Measurements from ENCODE around the gene ANKRD27. TPM values are rescaled to one million over a fixed set of nuclear protein-coding genes. Genes with fewer than 3 reads are reported as not detected.
"Not testable (repeated sequence)": the region's sequence is repeated elsewhere in the genome, so short reads cannot be mapped to it uniquely, and the experiment has no call there.

ANKRD27 gene
- polyA plus RNA-seq, 3 donors: 5.7 to 16.8 (median 9.5) TPM

DNA sequence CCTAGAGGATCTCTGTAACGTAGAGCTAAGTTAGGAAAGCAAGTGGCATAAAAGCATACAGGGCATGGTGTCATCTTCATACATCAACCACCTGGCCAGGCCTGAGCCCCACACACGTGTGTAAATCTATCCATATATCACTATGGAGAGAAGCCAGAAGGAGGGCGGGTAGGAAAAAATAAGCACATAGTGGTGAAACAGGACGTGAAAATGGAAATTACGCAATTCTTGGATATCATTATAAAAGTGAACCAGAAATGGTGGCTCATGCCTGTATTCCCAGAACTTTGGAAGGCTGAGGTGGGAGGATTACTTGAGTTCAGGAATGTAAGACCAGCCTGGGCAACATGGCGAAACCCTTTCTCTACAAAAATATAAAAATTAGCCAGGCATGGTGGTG is 50.6 kb downstream of the ANKRD27 start:
- no peak overlapping the region for H3K27ac ChIP-seq (ENCODE audit: low read depth, low read length)
- WGBS, 3 donors: 76 to 93% (median 81%) methylated on average over 6 of the region's 6 CpGs

DNA sequence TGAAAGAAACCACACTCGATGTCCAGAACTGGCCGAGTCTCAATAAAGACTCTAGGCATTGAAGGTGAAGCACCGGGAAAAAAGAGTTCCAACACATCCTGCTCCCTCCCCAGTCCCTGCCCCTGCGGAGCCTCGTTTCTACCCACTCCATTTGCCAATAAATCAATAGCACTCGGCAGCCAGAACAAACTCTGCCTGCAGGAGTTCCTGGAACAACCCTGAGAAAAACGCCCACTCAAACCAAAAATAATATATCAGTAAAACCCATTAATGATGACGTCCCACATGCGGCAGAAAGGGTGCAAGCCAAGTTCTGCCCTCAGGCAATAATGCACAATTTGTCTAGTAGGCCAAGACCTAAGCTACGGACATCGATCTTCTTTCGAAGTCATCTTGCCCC is 53.0 kb downstream of the ANKRD27 start:
- 67 to 77% (median 74%) methylated on average over 12 of the region's 12 CpGs for WGBS, 3 donors

DNA sequence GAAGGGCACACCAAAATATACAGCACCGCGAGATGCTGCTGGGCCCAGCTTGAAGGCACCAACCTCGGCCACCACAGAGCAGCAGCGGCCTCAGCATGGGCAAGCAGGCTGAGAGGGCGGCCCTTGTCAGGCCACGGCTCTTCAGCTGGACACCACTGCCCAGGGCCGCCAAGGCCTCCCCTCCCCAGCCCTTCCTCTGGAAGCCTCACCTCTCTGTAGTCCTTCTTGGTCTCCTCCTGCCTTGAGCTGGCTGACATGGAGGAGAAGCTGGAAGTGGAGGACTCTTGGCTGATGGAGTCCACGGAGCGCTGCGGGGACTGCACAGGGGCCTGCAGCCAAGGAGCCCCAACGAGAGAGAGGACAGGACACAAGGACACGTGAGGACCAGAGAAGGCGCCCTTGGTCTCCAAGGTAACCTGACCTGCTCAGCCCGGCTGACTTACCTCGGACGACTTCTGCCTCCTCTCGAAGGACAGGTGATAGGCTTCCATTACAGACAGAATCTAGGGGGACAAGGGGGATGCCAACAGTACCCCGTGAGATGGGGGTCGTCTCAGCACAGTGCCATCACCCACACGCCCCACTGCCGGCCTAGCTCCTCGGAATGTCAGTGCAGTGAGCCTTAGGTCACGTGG is 55.8 kb downstream of the ANKRD27 start:
- 90 to 93% (median 92%) methylated on average over 23 of the region's 23 CpGs for WGBS, 3 donors

More for the DNA sequence above, 53.0 kb downstream of the ANKRD27 start:
- no peak overlapping the region for H3K27ac ChIP-seq (ENCODE audit: low read depth, low read length)

DNA sequence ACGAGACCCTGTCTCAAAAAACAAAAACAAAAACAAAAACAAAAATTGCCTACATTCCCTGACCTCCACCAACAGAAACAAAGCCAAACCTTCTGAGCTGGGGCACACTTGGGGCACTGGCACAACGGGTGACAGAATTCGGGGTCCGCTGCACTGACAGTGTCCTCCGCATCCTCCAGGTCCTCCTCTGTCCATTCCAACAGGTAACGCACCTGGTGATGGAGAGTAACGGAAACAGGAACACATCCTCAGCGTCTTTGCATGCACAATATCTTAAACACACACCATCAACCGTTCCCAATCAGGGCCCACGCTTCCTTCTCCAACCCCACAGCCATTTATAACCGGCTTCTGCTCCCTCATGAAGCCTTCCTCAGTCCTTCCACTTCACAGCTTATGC is 59.4 kb downstream of the ANKRD27 start:
- H3K27ac ChIP-seq (ENCODE audit: low read depth, low read length): no peak overlapping the region
- 88 to 90% (median 89%) methylated on average over 11 of the region's 11 CpGs for WGBS, 3 donors

More for the DNA sequence above, 55.8 kb downstream of the ANKRD27 start:
- no peak overlapping the region for H3K27ac ChIP-seq (ENCODE audit: low read depth, low read length)

DNA sequence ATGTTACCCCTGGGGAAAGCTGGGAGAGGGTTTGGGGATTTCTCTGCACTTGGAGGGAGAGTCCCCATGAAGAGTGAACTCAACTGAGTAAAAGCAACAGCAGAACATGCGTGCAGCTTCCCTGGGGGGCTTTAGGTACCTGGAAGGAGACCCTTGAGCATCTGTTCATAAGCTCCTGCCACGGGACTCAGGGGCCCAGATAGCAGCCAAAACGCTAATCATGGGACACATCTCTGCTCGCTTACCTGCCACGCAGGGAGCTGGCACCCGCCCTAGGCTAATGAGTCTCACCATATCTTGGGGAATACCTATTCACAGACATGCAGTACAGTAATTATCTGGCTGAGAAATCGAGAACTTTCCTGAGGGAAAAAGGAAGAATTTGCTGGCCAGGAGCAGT is 60.1 kb downstream of the ANKRD27 start:
- H3K27ac ChIP-seq (ENCODE audit: low read depth, low read length): no peak overlapping the region
- 92 to 96% (median 94%) methylated on average over 7 of the region's 7 CpGs for WGBS, 3 donors

DNA sequence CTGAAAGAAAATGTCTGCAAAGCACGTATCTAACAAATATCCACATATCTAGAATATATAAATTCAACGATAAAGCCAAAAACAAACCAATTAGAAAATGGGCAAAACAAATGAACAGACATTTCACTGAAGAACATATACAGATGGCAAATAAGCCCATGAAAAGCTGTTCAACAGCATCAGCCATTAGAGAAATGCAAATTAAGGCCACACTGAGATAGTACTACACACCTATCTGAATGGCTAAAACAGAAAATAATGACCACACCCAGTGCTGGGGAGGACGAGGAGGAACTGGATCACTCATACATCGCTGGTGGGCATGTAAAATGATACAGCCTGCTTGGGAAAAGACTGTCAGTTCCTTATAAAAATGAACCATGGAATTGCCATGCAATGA is 62.0 kb downstream of the ANKRD27 start:
- WGBS, 3 donors: 73 to 89% (median 74%) methylated on average over 4 of the region's 4 CpGs

DNA sequence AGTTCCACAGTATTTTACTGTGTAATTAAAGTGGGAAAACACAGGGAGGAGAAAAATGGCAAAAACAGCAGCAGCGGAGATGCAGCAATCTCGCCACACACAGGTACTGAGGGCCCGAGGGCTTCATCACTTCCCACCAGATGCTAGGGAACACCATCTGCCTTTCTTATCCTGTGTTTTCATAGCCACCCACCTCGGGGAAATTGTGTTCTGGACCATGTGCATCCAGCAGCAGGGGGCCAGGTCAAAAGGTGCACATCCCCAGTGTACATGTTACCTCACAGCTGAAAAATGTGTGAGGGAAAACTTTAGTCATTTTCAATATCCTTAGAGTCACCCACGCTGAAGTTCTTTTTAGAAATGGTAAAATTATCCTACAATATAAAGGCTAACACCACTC is 63.8 kb downstream of the ANKRD27 start:
- 87 to 93% (median 89%) methylated on average over 5 of the region's 5 CpGs for WGBS, 3 donors
- no peak overlapping the region for H3K27ac ChIP-seq (ENCODE audit: low read depth, low read length)

More for the DNA sequence above, 62.0 kb downstream of the ANKRD27 start:
- H3K27ac ChIP-seq (ENCODE audit: low read depth, low read length): no peak overlapping the region

DNA sequence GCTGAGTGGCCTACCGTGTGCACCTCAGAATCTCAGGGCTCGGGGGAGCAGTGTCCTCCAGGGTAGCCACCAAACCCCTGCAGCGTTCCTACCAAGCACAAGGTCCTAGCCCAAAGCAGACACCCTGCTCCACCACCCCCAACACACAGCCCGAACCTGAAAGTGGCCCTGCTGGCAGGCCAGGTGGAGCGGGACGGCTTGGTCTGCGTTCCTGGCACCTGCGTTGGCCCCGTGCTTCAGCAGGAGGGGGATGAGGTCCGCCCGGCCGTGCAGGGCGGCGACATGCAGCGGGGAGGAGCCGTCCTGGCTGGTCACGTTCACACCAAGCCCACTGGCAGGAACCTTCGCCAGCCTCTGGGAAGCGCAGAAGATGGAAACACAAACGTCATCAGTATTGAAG is 67.5 kb downstream of the ANKRD27 start:
- 97 to 98% (median 97%) methylated on average over 20 of the region's 20 CpGs for WGBS, 3 donors
- no peak overlapping the region for H3K27ac ChIP-seq (ENCODE audit: low read depth, low read length)

DNA sequence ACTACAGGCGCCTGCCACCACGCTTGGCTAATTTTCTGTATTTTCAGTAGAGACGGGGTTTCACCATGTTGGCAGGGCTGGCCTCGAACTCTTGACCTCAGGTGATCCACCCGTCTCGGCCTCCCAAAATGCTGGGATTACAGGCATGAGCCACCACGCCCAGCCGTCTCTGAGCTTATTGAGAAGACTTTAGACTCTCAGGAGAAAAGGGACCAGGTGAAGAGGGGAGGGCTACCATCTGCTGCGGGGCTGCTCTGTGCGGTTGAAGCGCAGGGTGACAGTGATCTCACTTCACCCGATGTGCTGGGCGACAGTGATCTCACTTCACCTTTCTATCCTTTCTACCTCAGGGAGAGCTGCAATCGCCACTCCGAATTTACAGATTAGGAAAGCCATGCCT is 68.7 kb downstream of the ANKRD27 start:
- no peak overlapping the region for H3K27ac ChIP-seq (ENCODE audit: low read depth, low read length)
- WGBS, 3 donors: 88 to 94% (median 88%) methylated on average over 15 of the region's 15 CpGs

DNA sequence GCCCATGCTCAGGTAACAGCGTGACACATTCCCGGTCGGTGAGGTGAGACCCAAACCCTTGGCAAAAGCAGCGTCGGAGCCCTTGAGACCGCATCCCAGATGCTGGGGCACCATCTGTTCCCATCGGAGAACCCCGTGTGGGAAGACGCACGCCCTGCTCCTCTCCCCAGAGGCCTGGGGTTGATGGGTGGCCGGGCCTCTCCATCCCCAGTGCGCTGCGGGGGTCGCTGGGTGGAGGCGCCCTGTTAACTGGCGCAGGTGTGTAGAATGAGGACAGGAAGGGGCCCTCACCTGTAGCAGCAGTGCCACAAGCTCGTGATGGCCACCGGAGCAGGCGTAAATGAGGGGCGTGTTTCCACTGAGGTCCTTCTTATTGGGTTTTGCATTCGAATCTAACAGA is 69.4 kb downstream of the ANKRD27 start:
- 95 to 97% (median 96%) methylated on average over 21 of the region's 21 CpGs for WGBS, 3 donors
- no peak overlapping the region for H3K27ac ChIP-seq (ENCODE audit: low read depth, low read length)

DNA sequence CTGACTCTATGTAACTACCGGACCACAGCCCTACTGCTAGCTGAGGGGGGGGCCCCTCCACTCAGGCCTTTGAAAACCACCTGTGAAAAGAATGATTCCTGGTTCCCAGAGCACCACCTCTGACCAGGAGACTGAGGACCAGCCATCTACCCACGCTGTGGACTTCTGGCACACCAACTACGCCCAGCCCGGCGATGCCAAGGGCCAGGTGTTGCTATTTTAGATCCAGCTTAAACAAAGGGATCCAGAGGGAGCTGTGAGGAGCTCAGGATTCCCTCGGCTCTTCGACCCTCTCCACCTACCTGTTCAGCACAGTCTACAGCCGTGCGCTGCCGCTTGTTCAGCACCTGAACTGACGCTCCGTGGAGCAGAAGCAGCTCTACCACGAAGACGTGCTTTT is 71.0 kb downstream of the ANKRD27 start:
- WGBS, 3 donors: 97 to 98% (median 98%) methylated on average over 14 of the region's 14 CpGs
- H3K27ac ChIP-seq (ENCODE audit: low read depth, low read length): no peak overlapping the region

DNA sequence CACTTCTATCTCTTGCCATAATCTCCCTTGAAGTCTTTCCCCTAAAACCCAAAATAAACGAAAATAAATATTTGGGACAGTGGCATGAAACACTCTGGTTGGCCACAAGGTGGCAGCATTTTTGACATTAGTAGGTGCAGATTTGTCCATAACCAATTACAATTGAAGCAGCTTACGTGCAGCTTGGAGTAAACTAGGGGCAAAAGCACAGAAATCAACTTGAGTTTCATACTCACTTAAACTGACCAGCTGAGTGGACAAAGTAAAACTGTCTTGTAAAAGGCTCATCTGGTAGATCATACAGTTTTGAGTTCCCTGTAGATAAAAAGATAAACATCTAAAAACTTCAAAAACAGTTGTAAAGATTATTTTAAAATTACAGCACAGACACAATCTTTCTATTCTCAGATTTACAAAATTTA is 75.2 kb downstream of the ANKRD27 start:
- H3K27ac ChIP-seq (ENCODE audit: low read depth, low read length): no peak overlapping the region
- 10 to 12% (median 11%) methylated on average over 2 of the region's 2 CpGs for WGBS, 3 donors

DNA sequence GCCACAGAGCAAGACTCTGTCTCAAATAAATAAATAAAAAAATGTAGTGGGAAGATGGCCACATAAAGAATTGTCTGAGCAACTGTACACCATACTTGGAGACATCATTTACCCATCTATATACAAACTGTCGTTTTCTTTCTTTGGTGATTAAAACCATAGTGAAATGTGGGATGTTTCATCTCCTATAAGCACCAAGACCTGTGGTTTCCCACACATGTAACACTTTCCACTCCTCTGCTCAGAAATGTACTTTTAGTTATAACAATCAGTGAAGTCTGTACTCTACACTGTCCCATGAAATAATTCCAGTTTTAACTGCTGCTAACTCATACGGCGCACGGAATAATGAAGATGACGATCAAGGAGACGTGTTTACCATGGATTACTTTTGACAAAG is 75.7 kb downstream of the ANKRD27 start:
- 83 to 91% (median 91%) methylated on average over 6 of the region's 6 CpGs for WGBS, 3 donors
- H3K27ac ChIP-seq (ENCODE audit: low read depth, low read length): no peak overlapping the region

DNA sequence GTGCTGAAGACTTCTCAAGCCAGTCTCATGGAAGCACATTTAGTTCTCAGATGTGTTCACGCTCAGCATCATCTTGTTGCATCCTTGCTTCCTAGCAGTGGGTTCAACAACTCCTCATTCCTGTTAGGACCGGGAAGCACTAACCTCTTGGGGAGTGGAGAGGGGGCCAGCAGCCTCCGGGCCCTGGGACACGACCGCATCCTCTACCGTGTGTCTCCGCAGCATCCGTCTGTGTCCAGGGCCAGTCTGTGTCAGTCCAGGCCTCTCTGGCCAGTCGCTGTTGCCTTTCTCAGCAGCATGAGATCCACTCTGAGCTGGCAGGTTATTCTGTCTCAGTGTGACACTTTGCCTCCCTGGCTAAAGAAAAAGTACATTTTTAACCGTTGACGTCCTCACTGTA is 77.0 kb downstream of the ANKRD27 start:
- H3K27ac ChIP-seq (ENCODE audit: low read depth, low read length): no peak overlapping the region
- 91 to 94% (median 92%) methylated on average over 11 of the region's 11 CpGs for WGBS, 3 donors

DNA sequence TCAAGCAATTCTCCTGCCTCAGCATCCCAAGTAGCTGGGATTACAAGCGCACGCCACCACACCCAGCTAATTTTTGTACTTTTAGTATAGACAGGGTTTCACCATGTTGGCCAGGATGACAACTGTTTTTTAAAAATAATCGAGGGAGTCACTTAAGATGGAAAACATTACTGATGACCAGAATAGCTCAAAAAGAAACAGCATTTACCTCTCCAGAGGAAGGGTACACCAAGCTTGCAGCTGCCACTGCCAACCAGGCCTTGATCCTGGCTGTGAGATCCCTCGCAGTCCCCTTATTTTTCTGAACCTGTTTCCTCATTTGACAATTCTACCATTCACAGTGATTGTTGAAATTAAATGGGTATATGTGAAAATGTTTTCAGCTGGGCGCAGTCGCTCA is 79.5 kb downstream of the ANKRD27 start:
- no peak overlapping the region for H3K27ac ChIP-seq (ENCODE audit: low read depth, low read length)
- 96 to 98% (median 96%) methylated on average over 6 of the region's 6 CpGs for WGBS, 3 donors

DNA sequence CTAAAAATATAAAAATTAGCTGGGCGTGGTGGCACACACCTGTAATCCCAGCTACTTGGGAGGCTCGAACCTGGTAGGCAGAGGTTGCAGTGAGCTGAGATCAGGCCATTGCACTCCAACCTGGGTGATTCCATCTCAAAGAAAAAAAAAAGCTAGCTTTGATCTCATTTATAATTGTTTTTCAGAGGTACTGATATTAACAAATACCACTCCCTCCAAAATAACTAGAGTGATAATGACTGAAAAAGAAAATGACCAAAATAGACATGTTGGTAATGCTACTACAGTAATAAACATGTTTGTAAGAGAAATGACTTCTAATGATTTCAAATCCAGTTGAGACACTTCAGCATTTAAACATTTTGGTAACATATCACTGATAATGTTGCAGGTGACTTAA is 81.0 kb downstream of the ANKRD27 start:
- 93 to 100% (median 94%) methylated on average over 2 of the region's 2 CpGs for WGBS, 3 donors
- no peak overlapping the region for H3K27ac ChIP-seq (ENCODE audit: low read depth, low read length)

DNA sequence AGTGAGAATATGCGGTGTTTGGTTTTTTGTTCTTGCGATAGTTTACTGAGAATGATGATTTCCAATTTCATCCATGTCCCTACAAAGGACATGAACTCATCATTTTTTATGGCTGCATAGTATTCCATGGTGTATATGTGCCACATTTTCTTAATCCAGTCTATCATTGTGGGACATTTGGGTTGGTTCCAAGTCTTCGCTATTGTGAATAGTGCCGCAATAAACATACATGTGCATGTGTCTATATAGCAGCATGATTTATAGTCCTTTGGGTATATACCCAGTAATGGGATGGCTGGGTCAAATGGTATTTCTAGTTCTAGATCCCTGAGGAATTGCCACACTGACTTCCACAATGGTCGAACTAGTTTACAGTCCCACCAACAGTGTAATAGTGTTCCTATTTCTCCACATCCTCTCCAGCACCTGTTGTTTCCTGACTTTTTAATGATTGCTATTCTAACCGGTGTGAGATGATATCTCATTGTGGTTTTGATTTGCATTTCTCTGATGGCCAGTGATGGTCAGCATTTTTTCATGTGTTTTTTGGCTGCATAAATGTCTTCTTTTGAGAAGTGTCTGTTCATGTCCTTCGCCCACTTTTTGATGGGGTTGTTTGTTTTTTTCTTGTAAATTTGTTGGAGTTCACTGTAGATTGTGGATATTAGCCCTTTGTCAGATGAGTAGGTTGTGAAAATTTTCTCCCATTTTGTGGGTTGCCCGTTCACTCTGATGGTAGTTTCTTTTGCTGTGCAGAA is 87.1 kb downstream of the ANKRD27 start:
- 83 to 97% (median 85%) methylated on average over 5 to 6 of the region's 8 CpGs for WGBS, 3 donors
- not testable (repeated sequence) for H3K27ac ChIP-seq (ENCODE audit: low read depth, low read length)

DNA sequence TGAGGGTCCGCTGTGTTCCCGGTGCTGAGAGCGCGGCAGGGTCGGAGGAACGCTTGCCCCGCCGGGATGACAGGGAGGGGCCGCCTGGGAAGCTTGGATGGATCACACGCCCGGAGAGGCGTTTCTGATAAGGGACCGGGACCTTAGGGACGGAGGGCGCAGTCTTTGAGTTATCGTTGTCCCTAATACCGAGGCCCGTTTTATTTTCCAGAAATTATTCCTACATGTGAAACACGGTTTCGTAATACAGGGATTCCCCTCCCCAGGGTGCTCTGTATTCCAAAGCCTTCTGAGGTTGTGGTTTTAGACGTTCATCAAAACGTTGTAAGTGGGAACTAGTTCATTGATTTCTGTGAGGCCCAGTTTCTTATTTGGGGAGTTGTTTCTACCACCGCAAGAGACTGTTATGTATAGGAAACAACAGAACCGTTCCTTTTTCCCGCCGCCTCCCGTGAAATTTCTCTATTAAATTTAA is 93.2 kb downstream of the ANKRD27 start:
- 3 to 4% (median 3%) methylated on average over 27 of the region's 27 CpGs for WGBS, 3 donors
- H3K27ac ChIP-seq (ENCODE audit: low read depth, low read length): peak overlapping the region; percentile 44

DNA sequence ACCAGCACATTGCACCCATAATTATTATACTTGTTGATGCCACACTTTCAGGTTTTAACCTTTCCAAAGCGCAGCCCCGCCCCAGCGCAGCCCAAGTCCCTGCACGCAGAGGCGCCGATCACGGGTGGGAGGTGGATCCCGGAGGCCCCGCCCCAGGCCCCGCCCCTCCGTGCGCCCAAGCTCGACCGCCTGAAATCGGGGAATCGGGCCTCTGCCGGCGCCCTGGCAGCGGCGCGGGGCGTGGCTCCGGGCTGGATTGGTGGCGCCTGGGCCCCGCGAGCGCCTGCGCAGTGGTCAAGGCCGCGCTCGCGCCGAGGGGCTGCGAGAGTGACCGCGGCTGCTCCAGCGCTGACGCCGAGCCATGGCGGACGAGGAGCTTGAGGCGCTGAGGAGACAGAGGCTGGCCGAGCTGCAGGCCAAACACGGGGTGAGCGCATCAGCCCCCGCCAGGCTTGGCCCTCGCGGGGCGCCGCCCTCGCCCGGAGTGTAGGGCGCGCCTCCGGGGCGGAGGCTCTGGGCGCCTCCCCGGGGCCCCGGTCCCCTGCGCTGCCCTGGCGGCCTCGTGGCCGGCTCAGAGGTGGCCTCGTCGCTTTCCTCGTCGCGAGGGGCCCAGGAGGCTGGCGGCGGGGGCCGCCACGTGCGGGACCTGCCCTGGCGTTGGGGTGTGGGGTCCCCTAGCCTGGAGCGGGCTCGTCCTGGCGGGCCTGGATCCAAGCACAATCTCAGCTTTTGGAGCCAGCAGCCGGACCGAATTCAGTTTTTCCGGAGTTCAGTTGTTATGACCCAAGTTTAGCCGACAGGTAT is 93.9 kb downstream of the ANKRD27 start, which contains the start of gene PDCD5:
TSS of gene PDCD5 (plus strand) at position 290 of the 804 bp plus-strand sequence. CDS start at position 362, 72 bp downstream.
- H3K27ac ChIP-seq (ENCODE audit: low read depth, low read length): peak within 1 kb of the TSS; percentile 44
- WGBS, 3 donors: 0 to 1% (median 0%) methylated on average over 78 to 81 of the region's 81 CpGs
